SK-N-MC (cell line): ENCODE measurements around the gene AHCY.
"Not testable (repeated sequence)": the region's sequence is repeated elsewhere in the genome, so short reads cannot be mapped to it uniquely, and the experiment has no call there.

Experiments used
- EZH2 ChIP-seq: fragments of 200-600 bp; sonication (generic); IDR thresholded peaks from one replicate; pipeline ENCODE4 v1.6.1; 2017; ENCODE audit warnings: antibody characterized with exemption
- FOXP2 ChIP-seq: optimal IDR thresholded peaks from 2 replicates; pipeline ENCODE3; 2011; ENCODE audit warnings: mild to moderate bottlenecking, moderate library complexity; ENCODE audit not compliant: insufficient read depth; ENCODE audit errors: extremely low read length, control extremely low read depth
- POLR2AphosphoS5 ChIP-seq: IDR thresholded peaks from 2 replicates; pipeline ENCODE4 v1.6.1; 2012; ENCODE audit warnings: mild to moderate bottlenecking, low read depth, low read length, borderline replicate concordance

DNA sequence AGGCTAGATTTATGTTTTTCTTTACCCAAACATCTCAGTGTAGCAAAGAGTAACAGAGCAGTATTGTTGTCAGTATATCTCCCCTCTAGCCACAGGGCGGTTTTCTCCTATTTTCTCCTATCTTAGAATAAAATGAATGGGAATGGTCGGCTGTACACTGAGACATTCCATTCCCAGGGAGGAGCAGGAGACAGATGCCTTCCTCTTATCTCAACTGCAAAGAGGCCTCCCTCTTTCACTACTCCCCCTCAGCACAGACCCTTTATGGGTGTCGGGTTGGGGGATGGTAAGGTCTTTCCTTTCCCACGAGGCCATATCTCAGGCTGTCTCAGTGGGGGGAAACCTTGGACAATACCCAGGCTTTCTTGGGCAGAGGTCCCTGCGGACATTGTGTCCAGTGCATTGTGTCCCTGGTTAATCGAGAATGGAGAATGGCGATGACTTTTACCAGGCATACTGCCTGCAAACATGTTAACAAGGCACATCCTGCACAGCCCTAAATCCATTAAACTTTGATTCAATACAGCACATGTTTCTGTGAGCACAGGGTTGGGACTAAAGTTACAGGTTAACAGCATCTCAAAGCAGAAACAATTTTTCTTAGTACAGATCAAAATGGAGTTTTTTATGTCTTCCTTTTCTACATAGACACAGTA is 50.6 kb downstream of the AHCY start:
- TF ChIP-seq POLR2AphosphoS5, EZH2, FOXP2: not testable (repeated sequence)
